Vagina (tissue), 2 donors: ENCODE results near the gene EBLN1.

Source experiments
- POLR2AphosphoS5 ChIP-seq, 2 donors: sonication (generic); formaldehyde crosslinking; IDR thresholded peaks; one replicate each; pipeline ENCODE4 v1.9.0; 2017; ENCODE audit warnings: antibody characterized with exemption in 2 of 2, mild to moderate bottlenecking in 2 of 2, low read depth in 1 of 2; ENCODE audit not compliant: insufficient read depth in 1 of 2
- TF ChIP-seq, protein P1 (sequence below), 3 experiments: fragments of 450-650 bp in 2 of 3; fragments of 200-600 bp in 1 of 3; sonication (generic) in 1 of 3; IDR thresholded peaks; one replicate each; pipeline ENCODE4 v1.5.1; 2017 to 2019; ENCODE audit warnings: antibody characterized with exemption in 3 of 3, mild to moderate bottlenecking in 2 of 3, moderate library complexity in 2 of 3

DNA sequence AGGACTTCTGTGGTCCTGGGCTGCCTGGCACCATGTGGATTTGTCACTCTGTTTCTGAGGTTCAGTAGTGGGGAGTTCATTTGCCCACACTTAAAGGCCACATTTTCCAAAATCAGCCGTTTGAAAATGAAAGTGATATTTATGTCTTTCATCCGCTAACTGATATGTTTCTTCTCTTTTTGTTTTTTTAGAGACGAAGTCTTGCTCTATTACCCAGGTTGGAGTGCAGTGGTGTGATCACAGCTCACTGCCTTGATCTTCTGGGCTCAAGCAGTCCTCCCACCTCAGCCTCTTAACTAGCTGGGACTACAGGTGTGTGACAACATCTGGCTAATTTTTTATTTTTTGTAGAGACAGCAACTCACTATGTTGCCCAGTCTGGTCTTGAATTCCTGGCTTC is 58.6 kb downstream of the EBLN1 start:
- TF ChIP-seq, protein P1, sequence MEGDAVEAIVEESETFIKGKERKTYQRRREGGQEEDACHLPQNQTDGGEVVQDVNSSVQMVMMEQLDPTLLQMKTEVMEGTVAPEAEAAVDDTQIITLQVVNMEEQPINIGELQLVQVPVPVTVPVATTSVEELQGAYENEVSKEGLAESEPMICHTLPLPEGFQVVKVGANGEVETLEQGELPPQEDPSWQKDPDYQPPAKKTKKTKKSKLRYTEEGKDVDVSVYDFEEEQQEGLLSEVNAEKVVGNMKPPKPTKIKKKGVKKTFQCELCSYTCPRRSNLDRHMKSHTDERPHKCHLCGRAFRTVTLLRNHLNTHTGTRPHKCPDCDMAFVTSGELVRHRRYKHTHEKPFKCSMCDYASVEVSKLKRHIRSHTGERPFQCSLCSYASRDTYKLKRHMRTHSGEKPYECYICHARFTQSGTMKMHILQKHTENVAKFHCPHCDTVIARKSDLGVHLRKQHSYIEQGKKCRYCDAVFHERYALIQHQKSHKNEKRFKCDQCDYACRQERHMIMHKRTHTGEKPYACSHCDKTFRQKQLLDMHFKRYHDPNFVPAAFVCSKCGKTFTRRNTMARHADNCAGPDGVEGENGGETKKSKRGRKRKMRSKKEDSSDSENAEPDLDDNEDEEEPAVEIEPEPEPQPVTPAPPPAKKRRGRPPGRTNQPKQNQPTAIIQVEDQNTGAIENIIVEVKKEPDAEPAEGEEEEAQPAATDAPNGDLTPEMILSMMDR (IDR thresholded peaks at IDR 0.05): no peak
- no peak for TF ChIP-seq POLR2AphosphoS5 (IDR thresholded peaks at IDR 0.05; ENCODE audit: insufficient read depth in 1 of 2, low read depth in 1 of 2)
